GM19468 (cell line): ENCODE results near the gene CD164L2.
"Not testable (repeated sequence)": the region's sequence is repeated elsewhere in the genome, so short reads cannot be mapped to it uniquely, and the experiment has no call there.

Experiments used
- ATAC-seq: cut with Tn5 transposase; IDR thresholded peaks from one replicate; pipeline ENCODE4 v1.9.1; 2021; ENCODE audit warnings: mild to moderate bottlenecking, moderate library complexity, moderate number of reproducible peaks; ENCODE audit not compliant: unreplicated experiment; ENCODE audit errors: extremely low read depth

Gene CD164L2

GRCh38 chr1:27391511-27392095, 8.5 kb upstream of the CD164L2 start:
- ATAC-seq = no peak

- no peak for ATAC-seq
Measured at GRCh38 chr1:27388337-27389005, 5.3 kb upstream of the CD164L2 start.

- not testable (repeated sequence) for ATAC-seq
Measured at GRCh38 chr1:27384797-27385196, 1.7 kb upstream of the CD164L2 start.

- ATAC-seq = no peak
Measured at GRCh38 chr1:27383661-27384060, 528 bp upstream of the CD164L2 start.

GRCh38 chr1:27381969-27382762, 967 bp downstream of the CD164L2 start:
- ATAC-seq = no peak

GRCh38 chr1:27380766-27381733, 2.1 kb downstream of the CD164L2 start:
- ATAC-seq = no peak

GRCh38 chr1:27380224-27380623, 2.9 kb downstream of the CD164L2 start:
- ATAC-seq = no peak

- no peak for ATAC-seq
Measured at GRCh38 chr1:27379564-27380122, 3.5 kb downstream of the CD164L2 start.

- no peak for ATAC-seq
Measured at GRCh38 chr1:27377760-27378495, 5.2 kb downstream of the CD164L2 start.

GRCh38 chr1:27374362-27375086, 8.6 kb downstream of the CD164L2 start, which contains the start of gene FCN3:
Gene FCN3, minus strand, starts transcription at chr1:27374824. Its CDS starts 6 bp downstream, at chr1:27374818.
- no peak for ATAC-seq

- ATAC-seq = no peak
Measured at GRCh38 chr1:27372808-27373690, 10.1 kb downstream of the CD164L2 start.

- ATAC-seq = no peak
Measured at GRCh38 chr1:27372022-27372807, 10.9 kb downstream of the CD164L2 start.

GRCh38 chr1:27368869-27369582, 14.1 kb downstream of the CD164L2 start:
- ATAC-seq = no peak

- no peak for ATAC-seq
Measured at GRCh38 chr1:27367160-27367650, 15.9 kb downstream of the CD164L2 start.

GRCh38 chr1:27366411-27367159, 16.5 kb downstream of the CD164L2 start, which contains the start of gene MAP3K6:
Gene MAP3K6, minus strand, starts transcription at chr1:27366961. Its CDS starts 364 bp downstream, at chr1:27366597.
- no peak for ATAC-seq
